Measurements from ENCODE around the gene CTNNA2.

CTNNA2 gene

GRCh38 chr2:80222644-80223043, 709.8 kb downstream of the CTNNA2 start:
- no peak for DNase-seq (ENCODE audit: low read depth)

- no peak for DNase-seq (ENCODE audit: low read depth)
These were observed 718.6 kb downstream of the CTNNA2 start for GRCh38 chr2:80231421-80231820.

GRCh38 chr2:80233333-80233732, 720.5 kb downstream of the CTNNA2 start:
- DNase-seq (ENCODE audit: low read depth), result no peak

- no peak for DNase-seq (ENCODE audit: low read depth)
These were observed 726.0 kb downstream of the CTNNA2 start for GRCh38 chr2:80238692-80239469.

- no peak for DNase-seq (ENCODE audit: low read depth)
These were observed 729.6 kb downstream of the CTNNA2 start for GRCh38 chr2:80242355-80242910.

GRCh38 chr2:80244905-80245584, 732.2 kb downstream of the CTNNA2 start:
- no peak for DNase-seq (ENCODE audit: low read depth)

- no peak for DNase-seq (ENCODE audit: low read depth)
These were observed 733.7 kb downstream of the CTNNA2 start for GRCh38 chr2:80246534-80246933.

- no peak for DNase-seq (ENCODE audit: low read depth)
These were observed 734.5 kb downstream of the CTNNA2 start for GRCh38 chr2:80247339-80247738.

- no peak for DNase-seq (ENCODE audit: low read depth)
These were observed 735.3 kb downstream of the CTNNA2 start for GRCh38 chr2:80248146-80248545.

- DNase-seq (ENCODE audit: low read depth), result no peak
These were observed 739.6 kb downstream of the CTNNA2 start for GRCh38 chr2:80252294-80252986.

- no peak for DNase-seq (ENCODE audit: low read depth)
These were observed 743.3 kb downstream of the CTNNA2 start for GRCh38 chr2:80255918-80256781.

- DNase-seq (ENCODE audit: low read depth), result no peak
These were observed 743.9 kb downstream of the CTNNA2 start for GRCh38 chr2:80256782-80257167.

GRCh38 chr2:80257450-80257849, 744.6 kb downstream of the CTNNA2 start:
- DNase-seq (ENCODE audit: low read depth), result no peak

GRCh38 chr2:80258341-80258740, 745.5 kb downstream of the CTNNA2 start:
- DNase-seq (ENCODE audit: low read depth), result no peak

GRCh38 chr2:80258793-80259192, 745.9 kb downstream of the CTNNA2 start:
- DNase-seq (ENCODE audit: low read depth), result no peak

GRCh38 chr2:80259292-80259691, 746.4 kb downstream of the CTNNA2 start:
- DNase-seq (ENCODE audit: low read depth), result no peak

GRCh38 chr2:80266231-80266630, 753.4 kb downstream of the CTNNA2 start:
- DNase-seq (ENCODE audit: low read depth), result no peak

- no peak for DNase-seq (ENCODE audit: low read depth)
These were observed 757.0 kb downstream of the CTNNA2 start for GRCh38 chr2:80269806-80270205.

- DNase-seq (ENCODE audit: low read depth), result no peak
These were observed 767.7 kb downstream of the CTNNA2 start for GRCh38 chr2:80280598-80280997.

- no peak for DNase-seq (ENCODE audit: low read depth)
These were observed 768.2 kb downstream of the CTNNA2 start for GRCh38 chr2:80281049-80281448.

GRCh38 chr2:80288576-80288975, 775.7 kb downstream of the CTNNA2 start:
- no peak for DNase-seq (ENCODE audit: low read depth)

GRCh38 chr2:80291656-80292055, 778.8 kb downstream of the CTNNA2 start:
- DNase-seq (ENCODE audit: low read depth), result no peak

All from stimulated activated CD8-positive, alpha-beta memory T cell treated with anti-CD3 and anti-CD28 coated beads, Interleukin-15, amount 100 ng/mL, for 1 hour (primary cell).